ENCODE measurements around the gene ALG12. TPM values are rescaled to one million over a fixed set of nuclear protein-coding genes. Genes with fewer than 3 reads are reported as not detected.
A peak's percentile ranks its signal among the peaks of the same experiment; 100 is the strongest.

Gene ALG12
- total and polyA plus RNA-seq, 2 of the 8 experiments (the other 6 are each of a cell fraction or from before 2014, with no cell fraction given) = 13.4 to 22.5 TPM

DNA sequence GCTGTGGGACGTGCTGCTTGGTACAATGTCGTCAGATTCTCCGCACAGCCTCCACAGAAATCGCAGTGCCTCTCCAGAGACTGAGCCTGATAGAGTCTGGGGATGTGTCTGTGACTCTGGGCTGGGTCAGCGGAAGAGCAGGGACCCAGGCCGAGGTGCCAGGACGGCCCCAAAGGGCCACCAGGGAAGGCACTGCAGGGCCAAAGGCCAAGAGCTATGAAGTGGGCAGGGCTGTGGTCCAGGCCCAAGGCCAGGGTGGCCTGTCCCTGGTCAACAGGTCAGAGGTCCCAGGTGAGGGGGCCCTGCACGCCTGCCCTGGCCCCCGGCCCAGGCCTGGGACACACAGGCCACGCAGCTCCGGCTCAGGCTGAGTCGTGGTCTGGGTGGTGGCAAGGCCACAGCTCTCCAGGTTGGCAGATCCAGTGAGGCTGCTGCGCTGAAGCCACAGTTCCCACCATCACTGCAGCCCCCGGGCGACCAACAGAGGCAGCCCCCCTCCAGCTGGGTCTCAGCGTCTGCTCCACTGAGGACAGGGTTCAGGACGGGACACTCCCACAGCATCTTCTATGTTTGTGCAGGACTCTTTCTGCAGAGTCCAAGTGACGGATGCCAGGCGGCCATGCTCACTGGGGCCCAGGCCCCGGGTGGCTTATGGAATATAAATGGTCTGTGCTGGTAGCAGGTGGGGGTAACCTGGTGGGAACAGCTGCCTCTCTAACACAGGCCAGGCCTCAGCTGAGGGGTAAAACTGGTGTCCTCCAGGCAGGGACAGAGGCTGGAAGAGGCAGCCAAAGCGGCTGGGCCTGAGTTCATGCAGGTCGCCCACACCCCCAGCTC lies 37.6 kb upstream of the ALG12 start:
- FAIRE-seq = no peak
- no peak for TF ChIP-seq CBX8 (IDR thresholded peaks at IDR 0.05; ENCODE audit: borderline replicate concordance, low read depth, low read length)
- no peak for TF ChIP-seq PHF8 (conservative IDR thresholded peaks at IDR 0.05; ENCODE audit: low read depth, low read length)
- TF ChIP-seq, protein P1, sequence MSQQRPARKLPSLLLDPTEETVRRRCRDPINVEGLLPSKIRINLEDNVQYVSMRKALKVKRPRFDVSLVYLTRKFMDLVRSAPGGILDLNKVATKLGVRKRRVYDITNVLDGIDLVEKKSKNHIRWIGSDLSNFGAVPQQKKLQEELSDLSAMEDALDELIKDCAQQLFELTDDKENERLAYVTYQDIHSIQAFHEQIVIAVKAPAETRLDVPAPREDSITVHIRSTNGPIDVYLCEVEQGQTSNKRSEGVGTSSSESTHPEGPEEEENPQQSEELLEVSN (IDR thresholded peaks at IDR 0.05) = no peak
- no peak for TF ChIP-seq GTF2F1 (IDR thresholded peaks at IDR 0.05; ENCODE audit: borderline replicate concordance, low read depth, low read length)
- no peak for TF ChIP-seq JUND (IDR thresholded peaks at IDR 0.05; ENCODE audit: low read length)
- TF ChIP-seq ZNF274 (IDR thresholded peaks at IDR 0.05; ENCODE audit: borderline replicate concordance, extremely low read depth, low read length) = no peak
- TF ChIP-seq CHD2 (IDR thresholded peaks at IDR 0.05; ENCODE audit: low read length) = no peak
- TF ChIP-seq SP4 (IDR thresholded peaks at IDR 0.05; ENCODE audit: low read length) = no peak
- no peak for TF ChIP-seq SP1 (IDR thresholded peaks at IDR 0.05; ENCODE audit: low read depth, low read length)
- no peak for TF ChIP-seq SIX5 (IDR thresholded peaks at IDR 0.05; ENCODE audit: low read depth, low read length)
- no peak for TF ChIP-seq GABPA (IDR thresholded peaks at IDR 0.05; ENCODE audit: borderline replicate concordance, insufficient read depth, low read length)
- no peak for TF ChIP-seq ASH2L (IDR thresholded peaks at IDR 0.05; ENCODE audit: low read length)

More for the DNA sequence above, 37.6 kb upstream of the ALG12 start:
- no peak overlapping the region for H2BK120ac ChIP-seq (replicated peaks; ENCODE audit: low read depth, low read length)
- no peak overlapping the region for H3K18ac ChIP-seq (ENCODE audit: extremely low read depth, low read length)
- peaks cover 0 to 10% (median 6%) of the 10 kb centered on the region in 4 experiments; a peak in 6 of 7 replicates for H3K27me3 ChIP-seq (replicated peaks in 1 of 4; ENCODE audit: control insufficient read depth in 3 of 4, extremely low read depth in 1 of 4, insufficient read depth in 3 of 4, low read length in 3 of 4)
- H3K23ac ChIP-seq (ENCODE audit: insufficient read length) = no peak overlapping the region
- no peak overlapping the region for H3K4me3 ChIP-seq (ENCODE audit: extremely low read depth in 1 of 4, insufficient read depth in 2 of 4, low read depth in 3 of 4, low read length in 4 of 4)
- peaks cover 0 to 5% of the 10 kb centered on the region in 2 experiments for H4K20me1 ChIP-seq (replicated peaks in 1 of 2; ENCODE audit: control insufficient read depth in 1 of 2, insufficient read depth in 2 of 2, low read length in 2 of 2)
- H2BK12ac ChIP-seq (ENCODE audit: low read depth, low read length) = no peak overlapping the region
- ChIA-PET POLR2A (ENCODE audit: partially characterized antibody) (interaction anchor here (1.0 to 2.5 kb wide), 5 partner anchors 9 to 36 kb away, joined by 3 to 7 read pairs (median 4); partner anchors contain the start of gene CRELD2), CTCF (ENCODE audit: partially characterized antibody) (interaction anchor here (0.9 to 2.4 kb wide), 4 partner anchors 8 to 27 kb away, joined by 3 to 7 read pairs (median 6); no protein-coding TSS in a partner anchor)
- no peak overlapping the region for H3K4ac ChIP-seq (replicated peaks; ENCODE audit: insufficient read length, low read depth, low read length)
- 92% methylated on average over 22 of the region's 22 CpGs; no CpG with 5 or more reads in 1 of the 2 experiments for WGBS, 2 experiments (ENCODE audit: extremely low coverage in 1 of 2, insufficient coverage in 1 of 2, insufficient read length in 1 of 2, insufficient replicate concordance in 2 of 2, low coverage in 1 of 2, low lambda C conversion rate in 2 of 2, missing lambda C conversion rate in 1 of 2)
- no peak overlapping the region for H3K56ac ChIP-seq (replicated peaks; ENCODE audit: insufficient read length, low read depth, low read length)
- H3K4me2 ChIP-seq (ENCODE audit: insufficient read depth in 1 of 2, low read depth in 2 of 2, low read length in 2 of 2) = no peak overlapping the region
- H3K14ac ChIP-seq (ENCODE audit: insufficient read length) = no peak overlapping the region
- H4K91ac ChIP-seq (replicated peaks; ENCODE audit: insufficient read length, low read length) = no peak overlapping the region
- no peak overlapping the region for H2BK20ac ChIP-seq (ENCODE audit: low read length)
- no peak overlapping the region for H4K5ac ChIP-seq (ENCODE audit: insufficient read length, low read depth, low read length)
- DNase-seq (ENCODE audit: low read depth in 1 of 2, low spot score in 2 of 2) = no peak
- no peaks in the 10 kb centered on the region for H3K79me1 ChIP-seq (ENCODE audit: low read depth, low read length)
- H2AFZ ChIP-seq (ENCODE audit: low read length) = no peak overlapping the region
- H3K36me3 ChIP-seq (ENCODE audit: control insufficient read depth in 2 of 4, insufficient read depth in 4 of 4, low read length in 3 of 4) = no peaks in the 10 kb centered on the region
- H3K9ac ChIP-seq (replicated peaks in 1 of 4; ENCODE audit: extremely low read depth in 1 of 4, low read depth in 3 of 4, low read length in 3 of 4) = no peak overlapping the region; a peak in 1 of 7 replicates
- H3K27ac ChIP-seq (ENCODE audit: low read depth, low read length) = no peak overlapping the region
- no peak overlapping the region for H2BK5ac ChIP-seq (ENCODE audit: low read depth, low read length)
- H2BK15ac ChIP-seq (ENCODE audit: low read length) = no peak overlapping the region
- peak overlapping the region; percentile 51; the same call in 1 of the 2 replicates for H4K8ac ChIP-seq (ENCODE audit: extremely low read depth, insufficient read depth, low read length)
- H2AK5ac ChIP-seq (ENCODE audit: low read depth, low read length) = no peak overlapping the region
- no peaks in the 10 kb centered on the region for H3K9me3 ChIP-seq (ENCODE audit: insufficient read depth in 2 of 2, low read depth in 1 of 2, low read length in 1 of 2)
- H3K4me1 ChIP-seq (replicated peaks in 1 of 4; ENCODE audit: control insufficient read depth in 3 of 4, insufficient read depth in 4 of 4, low read length in 3 of 4) = peaks cover 0 to 15% (median 9%) of the 10 kb centered on the region in 4 experiments; a peak in 5 of 7 replicates
- H3K23me2 ChIP-seq (ENCODE audit: low read depth, low read length) = peaks cover under 1% of the 10 kb centered on the region; the same call in 1 of the 2 replicates
- H3K79me2 ChIP-seq (ENCODE audit: control insufficient read depth in 1 of 2, insufficient read depth in 2 of 2, low read length in 2 of 2) = no peaks in the 10 kb centered on the region

Data from H1 (cell line).